Thymus (tissue), 11 donors: ENCODE measurements around the gene SIRPA. TPM values are rescaled to one million over a fixed set of nuclear protein-coding genes. Genes with fewer than 3 reads are reported as not detected.

Source experiments
- DNase-seq, 9 donors: peaks; one replicate each; pipeline ENCODE4 v3.0.0-alpha.2; 2013; ENCODE audit warnings: low spot score in 9 of 9, low read depth in 6 of 9, missing footprints in 1 of 9
- H3K27ac ChIP-seq, 2 donors: one replicate each; pipeline ENCODE4 v1.5.1; 2013; ENCODE audit warnings: control low read depth in 1 of 2, low read depth in 1 of 2, low read length in 1 of 2, mild to moderate bottlenecking in 1 of 2, moderate library complexity in 1 of 2
- H3K27me3 ChIP-seq, 2 donors: one replicate each; pipeline ENCODE4 v1.5.1; 2013; ENCODE audit warnings: low read length in 1 of 2; ENCODE audit not compliant: control insufficient read depth in 2 of 2, insufficient read depth in 1 of 2
- H3K36me3 ChIP-seq, 2 donors: one replicate each; pipeline ENCODE4 v1.5.1; 2013; ENCODE audit warnings: low read length in 1 of 2, mild to moderate bottlenecking in 1 of 2, moderate library complexity in 1 of 2; ENCODE audit not compliant: control insufficient read depth in 2 of 2, insufficient read depth in 2 of 2
- H3K4me1 ChIP-seq, 2 donors: one replicate each; pipeline ENCODE4 v1.5.1; 2013; ENCODE audit warnings: low read length in 2 of 2; ENCODE audit not compliant: control insufficient read depth in 2 of 2, insufficient read depth in 2 of 2
- H3K4me3 ChIP-seq, 2 donors: one replicate each; pipeline ENCODE4 v1.5.1; 2013; ENCODE audit warnings: low read length in 2 of 2, control low read depth in 1 of 2, mild to moderate bottlenecking in 1 of 2
- H3K9me3 ChIP-seq, 2 donors: one replicate each; pipeline ENCODE4 v1.5.1; 2013; ENCODE audit warnings: low read length in 1 of 2, mild to moderate bottlenecking in 1 of 2; ENCODE audit not compliant: control insufficient read depth in 2 of 2, insufficient read depth in 1 of 2
- WGBS: extraction: QIAGEN DNeasy Blood & Tissue Kit; methylation state at CpG from one replicate; pipeline ENCODE4 v1.1.7; 2013; 5-methylcytosine and 5-hydroxymethylcytosine counted together
- polyA plus RNA-seq: library from polyadenylated mRNA; stranded (reverse); fragments of 200-250 nt; gene quantifications from one replicate; pipeline ENCODE4 v1.2.3, GENCODE V29; 2013
- total RNA-seq: library from RNA; stranded (reverse); fragments of 120-200 nt; gene quantifications from one replicate; pipeline ENCODE4 v1.2.4, GENCODE V29; 2013
- donor health status: healthy.

The SIRPA gene
- total and polyA plus RNA-seq, 2 donors, result 3.0 to 11.9 TPM

DNA sequence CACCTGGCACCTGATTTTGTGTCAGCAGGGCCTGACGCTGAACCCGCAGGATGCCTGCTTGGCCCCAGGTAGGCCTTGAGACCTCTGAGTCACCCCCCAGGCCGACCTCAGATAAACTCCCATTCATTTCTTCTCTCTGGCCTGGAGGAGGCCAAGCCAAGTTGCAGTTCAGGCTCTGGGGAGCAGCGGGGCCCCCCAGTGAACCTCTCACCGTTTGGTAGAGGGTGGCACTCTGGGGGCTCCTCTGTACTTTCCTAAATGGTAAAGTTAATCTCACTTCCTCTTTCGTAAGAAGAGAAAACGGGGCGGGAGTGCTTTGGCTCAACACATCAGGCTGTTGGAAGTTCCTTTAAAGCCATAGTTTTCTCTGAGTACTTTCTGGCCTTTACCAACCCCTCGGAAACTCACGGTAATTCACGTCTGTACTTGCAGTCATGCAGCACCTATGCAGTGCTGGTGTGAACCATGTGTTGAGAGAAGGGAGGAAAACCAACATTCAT, 2.8 kb downstream of the SIRPA start:
- Histone ChIP-seq H3K27ac (peak overlapping the region in 1 of 2 donors; percentile 55), H3K4me3 (no peak overlapping the region), H3K9me3 (no peaks in the 10 kb centered on the region), H3K27me3 (peaks cover 41 to 45% of the 10 kb centered on the region in 2 donors), H3K4me1 (no peaks in the 10 kb centered on the region), H3K36me3 (no peaks in the 10 kb centered on the region)
- 35% methylated on average over 11 of the region's 11 CpGs for WGBS
- DNase-seq, result peak in 1 of 9 donors; percentile 10

DNA sequence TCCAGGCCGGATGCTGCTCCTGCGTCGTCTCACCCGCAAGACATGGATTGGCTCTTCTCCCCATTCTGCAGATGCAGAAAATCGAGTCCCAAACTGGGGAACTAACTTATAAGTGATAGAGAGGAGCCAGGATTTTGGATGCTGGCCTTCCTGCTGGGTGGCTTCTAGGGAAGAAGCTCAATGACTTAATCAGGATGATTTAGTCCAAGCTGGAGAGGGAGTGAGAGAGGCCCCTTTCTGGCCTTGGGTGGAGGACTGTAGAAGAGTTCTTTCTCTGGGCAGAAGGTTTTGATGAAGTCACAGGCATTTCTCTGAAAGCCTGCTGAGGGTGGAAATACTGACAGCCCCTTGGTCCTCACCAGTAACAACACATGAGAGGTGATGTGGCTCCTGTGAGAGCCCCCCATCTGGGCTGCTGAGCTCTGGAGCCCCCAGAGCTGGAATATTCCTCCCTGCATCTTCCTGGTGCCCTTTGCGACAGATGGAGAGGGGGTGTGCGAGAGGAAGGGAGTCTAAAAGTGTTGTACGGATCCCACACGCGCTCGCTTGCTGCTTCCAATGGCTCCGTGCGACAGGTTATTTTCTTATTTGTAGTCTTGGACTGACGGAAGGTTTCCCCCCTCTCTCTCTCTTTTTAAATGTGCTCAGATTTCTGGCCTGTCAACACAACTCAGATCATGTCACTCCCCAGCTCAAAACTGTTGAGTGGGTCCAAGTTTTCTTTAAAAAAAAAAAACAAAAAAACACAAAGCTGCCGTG, 3.5 kb downstream of the SIRPA start:
- DNase-seq, result no peak
- Histone ChIP-seq H3K36me3 (no peaks in the 10 kb centered on the region), H3K4me1 (no peaks in the 10 kb centered on the region), H3K4me3 (no peak overlapping the region), H3K27ac (no peak overlapping the region), H3K9me3 (no peaks in the 10 kb centered on the region), H3K27me3 (peaks cover 35 to 39% of the 10 kb centered on the region in 2 donors)
- 94% methylated on average over 15 of the region's 15 CpGs for WGBS

DNA sequence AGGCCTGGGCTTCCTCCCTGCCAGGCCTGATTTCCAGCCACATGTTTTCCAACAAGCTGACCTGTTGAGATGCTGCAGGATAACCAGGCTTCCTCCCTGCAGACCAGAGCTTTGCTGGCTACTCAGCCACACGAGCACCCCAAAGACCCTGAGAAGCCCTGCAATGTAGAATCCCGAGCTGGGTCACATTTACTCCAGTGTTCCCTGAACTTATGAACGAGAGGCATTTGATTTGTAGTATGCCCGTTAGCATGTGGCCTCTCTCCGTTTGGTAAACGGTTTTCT, 4.0 kb downstream of the SIRPA start:
- no peak for DNase-seq
- no peaks in the 10 kb centered on the region for H3K4me1 ChIP-seq
- H3K36me3 ChIP-seq, result no peaks in the 10 kb centered on the region
- H3K27me3 ChIP-seq, result peaks cover 30 to 34% of the 10 kb centered on the region in 2 donors
- H3K27ac ChIP-seq, result no peak overlapping the region
- 92% methylated on average over 6 of the region's 6 CpGs for WGBS
- no peak overlapping the region for H3K4me3 ChIP-seq
- no peaks in the 10 kb centered on the region for H3K9me3 ChIP-seq

DNA sequence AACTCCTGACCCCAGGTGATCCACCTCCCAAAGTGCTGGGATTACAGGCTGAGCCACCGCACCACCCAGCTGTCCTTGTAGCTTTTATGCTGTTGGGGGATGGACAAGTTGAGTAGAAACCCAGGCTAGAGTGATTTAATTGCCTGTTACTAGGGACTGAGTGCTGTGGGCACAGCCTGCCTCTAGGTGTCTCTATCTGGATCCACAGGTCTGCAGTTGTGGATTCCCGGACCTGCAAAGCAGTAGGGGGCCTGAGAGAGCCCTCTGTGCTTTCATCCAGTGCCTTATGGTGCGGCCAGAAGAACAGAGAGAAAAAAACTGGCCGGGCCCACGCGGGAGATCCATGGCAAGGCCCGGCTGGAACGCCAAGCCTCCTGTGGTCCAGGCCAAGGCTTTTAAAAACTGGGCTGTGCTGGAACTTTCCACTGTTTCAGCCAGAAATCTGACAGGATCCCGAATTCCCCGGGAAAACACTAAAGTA, 5.2 kb downstream of the SIRPA start:
- Histone ChIP-seq H3K9me3 (no peaks in the 10 kb centered on the region), H3K27ac (no peak overlapping the region), H3K4me1 (no peaks in the 10 kb centered on the region), H3K36me3 (no peaks in the 10 kb centered on the region), H3K4me3 (no peak overlapping the region), H3K27me3 (peaks cover 18 to 26% of the 10 kb centered on the region in 2 donors)
- WGBS, result 59% methylated on average over 10 of the region's 10 CpGs
- DNase-seq, result peak in 1 of 9 donors; percentile 10

DNA sequence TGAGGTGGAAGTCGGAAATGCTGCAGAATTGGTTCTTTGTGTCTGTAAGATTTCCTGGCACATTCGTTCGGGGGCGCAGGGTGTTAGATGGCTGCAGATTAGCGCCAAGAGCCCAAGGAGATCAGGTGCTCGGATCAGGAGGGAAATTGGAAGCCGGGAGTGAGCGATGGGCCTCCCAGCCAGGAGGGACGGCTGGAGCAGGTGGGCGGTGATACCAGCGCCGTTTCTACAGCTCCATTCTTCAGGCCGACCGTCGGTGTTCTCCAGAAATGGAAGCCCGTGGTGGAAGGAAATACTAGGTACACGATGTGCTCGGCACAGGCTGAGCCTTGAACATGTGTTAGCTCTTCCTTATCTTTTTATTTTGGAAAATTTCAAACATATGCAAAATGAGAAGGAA, 6.5 kb downstream of the SIRPA start:
- 96% methylated on average over 18 of the region's 18 CpGs for WGBS
- peaks cover 6 to 14% of the 10 kb centered on the region in 2 donors for H3K27me3 ChIP-seq
- DNase-seq, result no peak
- no peak overlapping the region for H3K4me3 ChIP-seq
- H3K36me3 ChIP-seq, result no peaks in the 10 kb centered on the region
- no peaks in the 10 kb centered on the region for H3K4me1 ChIP-seq
- H3K27ac ChIP-seq, result no peak overlapping the region
- H3K9me3 ChIP-seq, result no peaks in the 10 kb centered on the region

DNA sequence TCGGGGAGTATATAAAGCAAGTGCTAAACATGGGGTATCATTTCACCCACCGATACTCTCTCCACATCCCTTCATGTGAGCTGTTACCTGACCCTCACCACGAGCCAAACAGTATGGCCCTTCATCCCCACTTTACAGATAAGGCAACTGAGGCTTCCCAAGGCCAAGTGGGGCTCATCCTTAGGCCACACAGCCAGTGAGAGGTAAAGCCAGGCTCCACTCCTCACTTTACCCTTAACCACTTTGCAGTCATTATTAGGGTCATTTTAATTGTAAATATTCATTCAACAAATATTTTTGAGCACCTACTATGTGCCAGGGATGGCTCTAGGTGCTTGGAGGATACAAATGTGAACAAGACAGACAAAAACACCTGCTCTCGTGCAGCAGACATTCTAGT, 7.0 kb downstream of the SIRPA start:
- Histone ChIP-seq H3K27ac (no peak overlapping the region), H3K27me3 (peaks cover 3 to 9% of the 10 kb centered on the region in 2 donors), H3K4me1 (no peaks in the 10 kb centered on the region), H3K36me3 (no peaks in the 10 kb centered on the region), H3K9me3 (no peaks in the 10 kb centered on the region), H3K4me3 (no peak overlapping the region)
- WGBS, result 91% methylated on average over 4 of the region's 4 CpGs
- no peak for DNase-seq

DNA sequence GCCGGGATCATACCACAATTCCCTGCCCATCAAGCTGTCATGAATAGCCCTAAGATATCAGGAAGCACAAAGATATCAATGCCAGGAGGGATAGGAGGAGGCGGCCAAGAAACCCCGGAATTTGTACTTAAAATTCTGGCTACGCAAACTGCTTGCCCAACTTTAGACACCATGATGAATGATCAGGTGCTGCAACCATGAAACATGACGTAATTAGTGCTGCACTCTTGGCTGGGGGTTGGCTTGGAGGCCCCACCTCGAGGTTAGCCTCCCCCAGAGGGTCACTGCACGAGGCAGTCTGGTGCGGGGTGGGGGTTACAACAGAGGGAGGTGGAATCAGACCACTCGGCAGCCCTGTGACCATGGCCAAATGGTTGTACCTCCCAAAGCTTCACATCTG, 8.9 kb downstream of the SIRPA start:
- Histone ChIP-seq H3K27ac (no peak overlapping the region), H3K36me3 (no peaks in the 10 kb centered on the region), H3K4me3 (no peak overlapping the region), H3K27me3 (no peaks in the 10 kb centered on the region), H3K9me3 (no peaks in the 10 kb centered on the region), H3K4me1 (no peaks in the 10 kb centered on the region)
- DNase-seq, result no peak
- WGBS, result 91% methylated on average over 9 of the region's 9 CpGs

DNA sequence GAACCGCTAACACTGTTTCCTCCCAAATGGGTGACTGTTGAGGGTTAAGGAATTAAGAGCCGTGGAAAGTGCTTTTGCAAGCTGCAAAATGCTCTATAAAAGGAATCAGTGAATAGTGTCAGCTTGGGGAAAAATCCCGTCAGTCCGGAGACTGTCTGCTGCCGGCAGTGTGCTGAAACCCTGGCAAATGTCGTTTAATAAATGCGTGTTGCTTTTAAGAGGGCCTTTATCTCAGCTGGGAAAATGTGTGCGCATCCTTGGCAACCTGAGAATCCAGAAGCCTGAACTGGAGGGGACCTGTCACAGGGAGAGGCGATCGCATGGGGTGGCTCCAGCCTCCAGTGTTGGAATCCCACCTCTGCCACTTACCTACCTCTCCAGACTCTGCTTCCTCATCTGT, 9.8 kb downstream of the SIRPA start:
- Histone ChIP-seq H3K27ac (no peak overlapping the region), H3K4me1 (no peaks in the 10 kb centered on the region), H3K27me3 (no peaks in the 10 kb centered on the region), H3K9me3 (no peaks in the 10 kb centered on the region), H3K4me3 (no peak overlapping the region), H3K36me3 (no peaks in the 10 kb centered on the region)
- DNase-seq, result no peak
- 97% methylated on average over 10 of the region's 10 CpGs for WGBS

DNA sequence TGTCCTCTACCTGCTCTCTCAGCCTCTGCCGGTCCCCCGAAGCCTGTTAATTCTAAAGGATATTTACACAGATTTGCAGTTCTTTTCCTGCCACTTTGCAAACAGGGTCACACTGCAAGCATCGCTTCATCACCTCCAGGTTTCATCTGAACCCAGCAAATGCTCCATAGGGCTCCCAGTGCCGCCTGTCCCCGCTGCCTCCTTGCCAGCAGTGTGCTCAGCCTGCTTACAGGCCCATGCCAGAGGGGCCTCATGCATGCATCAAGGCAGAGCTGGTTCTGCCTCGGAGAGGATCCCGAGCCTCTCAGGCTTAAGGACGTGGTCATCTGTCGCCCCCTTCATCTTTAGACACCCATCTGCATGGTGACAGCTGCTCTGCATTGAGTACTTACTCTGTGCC, 10.5 kb downstream of the SIRPA start:
- no peaks in the 10 kb centered on the region for H3K36me3 ChIP-seq
- WGBS, result 98% methylated on average over 9 of the region's 9 CpGs
- H3K9me3 ChIP-seq, result no peaks in the 10 kb centered on the region
- no peak for DNase-seq
- H3K27ac ChIP-seq, result no peak overlapping the region
- H3K27me3 ChIP-seq, result no peaks in the 10 kb centered on the region
- H3K4me1 ChIP-seq, result no peaks in the 10 kb centered on the region
- H3K4me3 ChIP-seq, result no peak overlapping the region
